ENCODE data around the gene EXT2.

- TF ChIP-seq SP1 (IDR thresholded peaks at IDR 0.05) (no peak), TARDBP (IDR thresholded peaks at IDR 0.05) (no peak), NFRKB (IDR thresholded peaks at IDR 0.05) (no peak), ELF4 (IDR thresholded peaks at IDR 0.05) (no peak)
- TF ChIP-seq, protein P1, sequence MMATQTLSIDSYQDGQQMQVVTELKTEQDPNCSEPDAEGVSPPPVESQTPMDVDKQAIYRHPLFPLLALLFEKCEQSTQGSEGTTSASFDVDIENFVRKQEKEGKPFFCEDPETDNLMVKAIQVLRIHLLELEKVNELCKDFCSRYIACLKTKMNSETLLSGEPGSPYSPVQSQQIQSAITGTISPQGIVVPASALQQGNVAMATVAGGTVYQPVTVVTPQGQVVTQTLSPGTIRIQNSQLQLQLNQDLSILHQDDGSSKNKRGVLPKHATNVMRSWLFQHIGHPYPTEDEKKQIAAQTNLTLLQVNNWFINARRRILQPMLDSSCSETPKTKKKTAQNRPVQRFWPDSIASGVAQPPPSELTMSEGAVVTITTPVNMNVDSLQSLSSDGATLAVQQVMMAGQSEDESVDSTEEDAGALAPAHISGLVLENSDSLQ (IDR thresholded peaks at IDR 0.05): no peak
These were observed 191.4 kb downstream of the EXT2 start for GRCh38 chr11:44286911-44287310.

Data from HEK293T (cell line).